GM23248 (cell line): ENCODE data around the gene VASP. TPM values are rescaled to one million over a fixed set of nuclear protein-coding genes. Genes with fewer than 3 reads are reported as not detected.

ENCODE experiments used
- DNase-seq: peaks from one replicate; pipeline ENCODE4 v3.0.0-alpha.2; 2015
- H2AFZ ChIP-seq: fragments of 200-600 bp; sonication (generic); 2 replicates; pipeline ENCODE4 v1.6.1; 2016; ENCODE audit warnings: antibody characterized with exemption
- H3F3A ChIP-seq: fragments of 200-600 bp; sonication (generic); 2 replicates; pipeline ENCODE4 v1.6.1; 2016; ENCODE audit warnings: mild to moderate bottlenecking, antibody characterized with exemption, mixed run types; ENCODE audit not compliant: insufficient read depth
- H3K27ac ChIP-seq: fragments of 200-600 bp; sonication (generic); 2 replicates; pipeline ENCODE4 v1.5.1; 2016; ENCODE audit warnings: mild to moderate bottlenecking
- H3K27me3 ChIP-seq: fragments of 200-600 bp; sonication (generic); replicated peaks from 2 replicates; pipeline ENCODE4 v1.6.1; 2016; ENCODE audit warnings: mild to moderate bottlenecking; ENCODE audit not compliant: insufficient read depth
- H3K36me3 ChIP-seq: fragments of 200-600 bp; sonication (generic); 2 replicates; pipeline ENCODE4 v1.6.1; 2016; ENCODE audit warnings: low read depth, mild to moderate bottlenecking
- H3K4me1 ChIP-seq: fragments of 200-600 bp; sonication (generic); 2 replicates; pipeline ENCODE4 v1.6.1; 2016; ENCODE audit warnings: mild to moderate bottlenecking; ENCODE audit not compliant: insufficient read depth
- H3K4me2 ChIP-seq: fragments of 200-600 bp; sonication (generic); one replicate; pipeline ENCODE4 v1.6.1; 2016; ENCODE audit warnings: mild to moderate bottlenecking; ENCODE audit not compliant: unreplicated experiment
- H3K4me3 ChIP-seq: fragments of 200-600 bp; sonication (generic); 2 replicates; pipeline ENCODE4 v1.5.1; 2016; ENCODE audit warnings: mild to moderate bottlenecking
- H3K79me2 ChIP-seq: fragments of 200-600 bp; sonication (generic); 2 replicates; pipeline ENCODE4 v1.6.1; 2016; ENCODE audit warnings: mild to moderate bottlenecking; ENCODE audit not compliant: insufficient read depth
- H3K9ac ChIP-seq: fragments of 200-600 bp; sonication (generic); 2 replicates; pipeline ENCODE4 v1.6.1; 2016; ENCODE audit warnings: mild to moderate bottlenecking
- H3K9me2 ChIP-seq: fragments of 200-600 bp; sonication (generic); 2 replicates; pipeline ENCODE4 v1.6.1; 2016; ENCODE audit warnings: mixed run types, mild to moderate bottlenecking, moderate library complexity; ENCODE audit not compliant: insufficient read depth
- H3K9me3 ChIP-seq: fragments of 200-600 bp; sonication (generic); one replicate; pipeline ENCODE4 v1.6.1; 2017; ENCODE audit warnings: low read depth
- H4K20me1 ChIP-seq: fragments of 200-600 bp; sonication (generic); 2 replicates; pipeline ENCODE4 v1.6.0; 2016; ENCODE audit not compliant: insufficient read depth
- EZH2 ChIP-seq: fragments of 200-600 bp; sonication (generic); IDR thresholded peaks from 2 replicates; pipeline ENCODE4 v1.6.1; 2018; ENCODE audit warnings: antibody characterized with exemption, mild to moderate bottlenecking; ENCODE audit not compliant: insufficient read depth, poor library complexity, severe bottlenecking
- EZH2phosphoT487 ChIP-seq: fragments of 200-600 bp; sonication (generic); IDR thresholded peaks from 2 replicates; pipeline ENCODE4 v1.6.1; 2018; ENCODE audit warnings: antibody characterized with exemption, moderate library complexity, mild to moderate bottlenecking, low read depth; ENCODE audit not compliant: insufficient read depth
- WGBS, 2 experiments: methylation state at CpG; one replicate each; pipeline ENCODE4 v1.1.6; 2015 to 2017; ENCODE audit warnings: low lambda C conversion rate in 2 of 2, low coverage in 1 of 2; ENCODE audit errors: missing lambda C conversion rate in 2 of 2; 5-methylcytosine and 5-hydroxymethylcytosine counted together
- in situ Hi-C: fragments of 300-500 bp; cut with MboI; formaldehyde crosslinking; loops from 2 replicates; pipeline ENCODE4 v1.15.0; 2020
- polyA plus RNA-seq: library from polyadenylated mRNA; unstranded; fragments of >200 nt; fragmentation: Nextera tagmentation; extraction: Ambion mirVana; gene quantifications from 2 replicates; pipeline ENCODE4 v1.2.1, GENCODE V29; 2016
- total RNA-seq: library from RNA; depleted of rRNA; stranded (reverse); fragments of >200 nt; shearing (Covaris generic); gene quantifications from 2 replicates; pipeline ENCODE4 v1.2.3, GENCODE V29; 2014

The VASP gene
- total and polyA plus RNA-seq, 2 experiments from 2014 or later: 31.9 to 135 TPM

GRCh38 chr19:45467456-45468158 is 39.7 kb upstream of the VASP start, which contains the start of gene FOSB:
FOSB (plus strand) TSS chr19:45467996; CDS start chr19:45468587, 591 bp downstream.
- Histone ChIP-seq H4K20me1 (no peaks in the 10 kb centered on the region), H3K79me2 (peaks cover 27% of the 10 kb centered on the region), H3K36me3 (no peaks in the 10 kb centered on the region), H2AFZ (peak within 1 kb of the TSS; percentile 90), H3K9me3 (no peaks in the 10 kb centered on the region), H3F3A (no peaks in the 10 kb centered on the region; the same call in 1 of the 2 replicates), H3K4me1 (peaks cover 10% of the 10 kb centered on the region; the same call in 1 of the 2 replicates), H3K9me2 (no peaks in the 10 kb centered on the region), H3K27ac (peak within 1 kb of the TSS; percentile 100), H3K4me3 (peak within 1 kb of the TSS; percentile 96), H3K4me2 (peak within 1 kb of the TSS; percentile 100), H3K27me3 (no peaks in the 10 kb centered on the region), H3K9ac (peak within 1 kb of the TSS; percentile 100)
- 1% methylated on average over 45 to 51 of the region's 56 CpGs for WGBS, 2 experiments
- peak; percentile 100 for DNase-seq
- no peak for TF ChIP-seq EZH2phosphoT487
- no peak for TF ChIP-seq EZH2
- in situ Hi-C loops: no loop called here

GRCh38 chr19:45468159-45468651 is 39.1 kb upstream of the VASP start:
- TF ChIP-seq EZH2phosphoT487 (no peak), EZH2 (no peak)
- Histone ChIP-seq H3K27ac (peak overlapping the region; percentile 100), H3K9me3 (no peaks in the 10 kb centered on the region), H3K9me2 (no peaks in the 10 kb centered on the region), H3F3A (no peaks in the 10 kb centered on the region; the same call in 1 of the 2 replicates), H3K9ac (peak overlapping the region; percentile 100), H3K79me2 (peaks cover 27% of the 10 kb centered on the region), H3K4me2 (peak overlapping the region; percentile 100), H3K4me1 (peaks cover 10% of the 10 kb centered on the region; the same call in 1 of the 2 replicates), H3K27me3 (no peaks in the 10 kb centered on the region), H3K36me3 (no peaks in the 10 kb centered on the region), H4K20me1 (no peaks in the 10 kb centered on the region), H3K4me3 (peak overlapping the region; percentile 96), H2AFZ (no peak overlapping the region)
- in situ Hi-C loops: no loop called here
- 0 to 1% methylated on average over 31 of the region's 31 CpGs for WGBS, 2 experiments
- peak; percentile 62 for DNase-seq

- 1 to 2% methylated on average over 8 to 18 of the region's 19 CpGs for WGBS, 2 experiments
- Histone ChIP-seq H3K36me3 (no peaks in the 10 kb centered on the region), H3K79me2 (peaks cover 27% of the 10 kb centered on the region), H4K20me1 (no peaks in the 10 kb centered on the region), H3K27me3 (no peaks in the 10 kb centered on the region), H3K9me2 (no peaks in the 10 kb centered on the region), H3K4me1 (peaks cover 10% of the 10 kb centered on the region; the same call in 1 of the 2 replicates), H3K4me3 (peak overlapping the region; percentile 96), H3K27ac (peak overlapping the region; percentile 100), H3K9ac (peak overlapping the region; percentile 100), H3K9me3 (no peaks in the 10 kb centered on the region), H3F3A (no peaks in the 10 kb centered on the region; the same call in 1 of the 2 replicates), H2AFZ (peak overlapping the region; percentile 46; the same call in 1 of the 2 replicates), H3K4me2 (peak overlapping the region; percentile 100)
- in situ Hi-C loops: no loop called here
- peak; percentile 87 for DNase-seq
- TF ChIP-seq EZH2phosphoT487 (no peak), EZH2 (no peak)
Observed at GRCh38 chr19:45468803-45469131, 38.5 kb upstream of the VASP start.

GRCh38 chr19:45469132-45469944 is 37.9 kb upstream of the VASP start:
- H2AFZ ChIP-seq: peak overlapping the region; percentile 65
- H3K27ac ChIP-seq: peak overlapping the region; percentile 100
- no peaks in the 10 kb centered on the region for H3K36me3 ChIP-seq
- 0% methylated on average over 34 to 61 of the region's 66 CpGs for WGBS, 2 experiments
- H3K9me2 ChIP-seq: no peaks in the 10 kb centered on the region
- peaks cover 27% of the 10 kb centered on the region for H3K79me2 ChIP-seq
- peak overlapping the region; percentile 100 for H3K9ac ChIP-seq
- peak overlapping the region; percentile 96 for H3K4me3 ChIP-seq
- H3K27me3 ChIP-seq: no peaks in the 10 kb centered on the region
- no peaks in the 10 kb centered on the region for H4K20me1 ChIP-seq
- TF ChIP-seq EZH2: no peak
- TF ChIP-seq EZH2phosphoT487: no peak
- DNase-seq: peak; percentile 98
- no peaks in the 10 kb centered on the region; the same call in 1 of the 2 replicates for H3F3A ChIP-seq
- no peaks in the 10 kb centered on the region for H3K9me3 ChIP-seq
- in situ Hi-C loops: no loop called here
- H3K4me2 ChIP-seq: peak overlapping the region; percentile 100
- peaks cover 10% of the 10 kb centered on the region; the same call in 1 of the 2 replicates for H3K4me1 ChIP-seq
